SK-MEL-5 (cell line): ENCODE data around the gene PODNL1. TPM values are rescaled to one million over a fixed set of nuclear protein-coding genes. Genes with fewer than 3 reads are reported as not detected.

Source experiments
- DNase-seq: peaks from one replicate; pipeline ENCODE4 v3.0.0-alpha.2; 2016; ENCODE audit warnings: low read depth, low spot score
- in situ Hi-C: cut with HindIII; loops from 2 replicates; pipeline ENCODE4 v1.10.0; 2016; ENCODE audit warnings: low sequenced_read_pairs, high pct_unique_total_duplicates, low pct_unique_long_range_greater_than_20kb
- total RNA-seq: library from RNA; depleted of rRNA; stranded (reverse); fragments of >200 nt; shearing (Covaris generic); gene quantifications from 2 replicates; pipeline ENCODE4 v1.2.3, GENCODE V29; 2014; rRNA removed

The PODNL1 gene
- total RNA-seq, 1 experiment from 2014 or later: not detected

DNA sequence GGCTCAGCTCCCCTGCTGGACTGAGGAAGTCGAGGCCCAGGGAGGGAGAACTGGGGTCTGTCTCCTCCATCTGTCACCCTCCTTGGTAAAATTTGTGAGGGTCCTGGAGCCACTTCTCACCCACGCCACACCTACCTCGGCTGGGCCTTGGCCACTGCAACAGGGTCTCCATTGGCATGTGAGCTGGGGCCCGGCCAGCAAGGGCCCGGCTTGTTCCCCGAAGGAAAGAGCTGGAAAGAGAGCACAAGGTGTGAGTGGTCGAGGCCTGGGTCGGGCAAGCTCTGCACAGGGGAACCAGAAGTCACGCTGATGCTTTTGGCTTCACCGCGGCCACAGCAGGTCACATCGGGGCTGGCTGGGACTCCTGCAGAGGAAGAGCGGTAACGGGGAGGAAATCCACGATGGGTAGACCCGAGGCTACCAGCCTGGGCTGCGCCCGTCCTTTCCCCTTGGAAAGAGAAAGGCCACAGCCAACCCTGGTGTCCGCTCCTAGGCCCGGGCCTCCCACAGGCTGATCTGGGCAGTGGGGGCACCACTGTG is 52.3 kb downstream of the PODNL1 start:
- in situ Hi-C loops: no loop called here

DNA sequence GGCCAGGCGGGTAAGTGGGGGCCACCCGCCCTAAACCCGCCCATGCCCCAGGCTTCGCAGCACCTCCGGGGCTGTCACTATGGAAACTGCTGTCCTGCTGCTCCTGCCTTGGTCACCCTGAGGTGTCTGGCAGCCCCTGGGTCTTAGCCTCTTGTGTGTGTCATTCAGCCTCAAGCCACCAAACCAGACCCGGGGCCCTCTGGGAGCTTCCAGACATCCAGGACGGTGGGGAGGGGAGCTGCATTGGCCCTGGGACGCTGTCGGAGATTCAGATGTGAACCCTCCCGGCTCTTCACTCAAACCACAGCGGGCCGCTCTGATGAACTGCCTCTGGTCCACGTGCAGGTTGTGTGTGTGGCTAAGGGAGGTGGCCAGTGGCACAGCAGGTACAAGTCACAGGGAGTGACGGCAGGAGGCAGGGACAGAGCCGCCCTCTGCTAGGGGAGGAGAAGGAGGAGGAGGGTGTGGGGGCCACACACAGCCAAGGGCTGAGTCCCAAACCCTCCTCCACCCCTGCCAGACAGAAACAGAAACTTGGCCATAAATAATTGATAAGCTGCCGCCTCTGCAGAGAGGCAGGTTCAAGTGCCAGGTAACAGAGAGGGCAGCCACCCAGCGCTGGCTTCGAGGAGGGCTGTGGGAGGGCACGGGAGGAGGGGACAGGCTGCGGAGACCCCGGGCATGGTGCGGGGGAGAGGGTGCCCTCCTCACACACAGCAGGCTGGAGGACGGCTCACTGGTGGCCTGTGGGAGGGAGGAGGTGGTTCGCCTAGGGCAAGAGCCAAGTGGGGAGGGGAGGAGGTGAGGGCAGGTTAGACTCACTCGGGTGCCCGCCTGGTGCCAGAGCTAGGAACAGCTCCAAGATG is 53.3 kb downstream of the PODNL1 start:
- DNase-seq: no peak
- in situ Hi-C loops: no loop called here

More for the DNA sequence above, 52.3 kb downstream of the PODNL1 start:
- no peak for DNase-seq

DNA sequence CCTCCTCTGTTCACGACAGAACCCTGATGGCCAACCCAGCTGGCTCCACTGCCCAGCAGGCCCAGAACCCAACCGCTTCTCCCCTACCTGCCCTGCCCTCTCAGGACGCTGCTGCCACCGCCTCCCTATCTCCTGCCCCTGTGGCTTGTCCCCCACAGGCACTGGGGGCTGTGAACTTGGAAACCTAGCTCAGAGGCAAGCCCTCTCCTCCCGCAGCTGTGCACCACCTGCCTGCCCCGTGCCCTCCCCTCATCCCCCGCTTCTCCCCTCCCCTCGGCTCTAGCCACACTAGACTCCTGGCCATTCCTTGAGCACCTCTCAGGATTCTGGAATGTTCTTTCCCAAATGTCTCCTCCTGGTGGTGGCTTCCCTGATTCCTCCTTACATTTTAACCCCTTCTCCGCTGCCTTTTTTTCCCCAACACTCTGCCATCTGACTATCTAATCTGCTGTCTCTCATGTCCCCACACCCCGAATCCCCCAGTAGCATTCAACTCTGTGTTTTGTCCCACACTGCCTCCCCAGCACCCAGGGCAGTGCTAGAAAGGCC is 54.6 kb downstream of the PODNL1 start:
- in situ Hi-C loops: no loop called here

GRCh38 chr19:13882836-13883235 is 55.4 kb downstream of the PODNL1 start:
- in situ Hi-C loops: no loop called here

More for the DNA sequence above, 54.6 kb downstream of the PODNL1 start:
- DNase-seq: peak; percentile 29

DNA sequence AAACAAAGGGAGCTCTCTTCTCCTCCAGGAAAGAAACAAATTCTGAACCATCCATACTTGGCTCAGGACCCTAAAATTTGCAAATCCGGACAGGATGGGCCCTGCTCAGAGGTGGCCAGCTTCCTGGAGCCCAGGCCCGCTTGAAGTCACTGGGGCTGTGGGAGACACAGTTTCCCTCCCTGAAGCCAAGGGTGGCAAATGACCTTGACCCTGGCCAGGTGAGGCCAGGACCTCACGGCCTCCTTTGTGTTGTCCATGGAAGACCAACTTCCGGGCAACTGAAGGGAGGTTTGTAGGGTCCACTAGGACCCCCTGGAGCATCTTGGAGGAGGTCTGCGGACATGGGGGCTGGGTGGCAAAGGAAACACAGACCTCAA is 55.8 kb downstream of the PODNL1 start:
- DNase-seq: no peak
- in situ Hi-C loops: no loop called here

More at GRCh38 chr19:13882836-13883235, 55.4 kb downstream of the PODNL1 start:
- DNase-seq: no peak

DNA sequence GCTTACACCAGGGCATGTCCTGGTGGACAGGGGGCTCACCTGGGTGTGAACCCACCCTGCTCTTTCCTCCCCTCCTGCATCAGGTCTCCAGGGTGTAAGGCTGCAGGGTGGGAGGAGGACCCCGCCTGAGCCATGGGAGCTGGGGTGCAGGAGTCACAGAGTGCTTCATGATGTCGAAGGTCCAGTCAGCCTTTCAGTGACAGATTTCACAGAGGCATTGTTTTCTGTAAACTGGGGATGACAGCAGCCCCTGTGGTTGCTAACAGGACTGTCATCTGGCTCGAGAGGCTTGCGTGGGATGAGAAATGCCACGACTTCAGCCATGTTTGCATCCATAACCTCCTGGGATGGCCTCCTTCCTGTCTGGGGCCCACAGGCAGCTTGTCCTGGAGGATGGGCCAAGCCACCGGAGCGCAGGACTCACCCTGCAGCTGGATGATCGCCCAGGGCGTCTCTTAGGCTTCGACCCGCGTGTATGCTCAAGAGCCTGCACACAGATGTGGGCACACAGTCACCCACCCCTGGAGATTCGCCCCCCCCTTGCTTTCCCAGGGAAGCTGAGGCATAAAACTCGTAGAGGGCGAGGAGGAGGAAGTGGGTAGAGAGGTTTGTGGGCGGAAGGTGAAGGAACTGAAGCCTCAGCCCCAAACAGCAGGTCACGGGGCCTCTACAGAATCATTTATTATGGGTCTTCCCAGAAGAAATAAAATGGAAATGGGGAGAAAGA is 56.4 kb downstream of the PODNL1 start:
- in situ Hi-C loops: no loop called here
- DNase-seq: no peak

GRCh38 chr19:13881251-13881691 is 56.9 kb downstream of the PODNL1 start:
- in situ Hi-C loops: no loop called here
- no peak for DNase-seq

Other genes with a start within 250 kb of the PODNL1 start
- gene MRI1, start 173.9 kb downstream of the PODNL1 start, total RNA-seq: 15.3 and 17.8 TPM in 2 replicates
- gene C19orf53, start 164.0 kb downstream of the PODNL1 start, total RNA-seq: 175 and 179 TPM in 2 replicates
- 1.3 and 1.4 TPM in 2 replicates for gene ZSWIM4, start 143.0 kb downstream of the PODNL1 start, total RNA-seq
- gene NANOS3, start 61.3 kb downstream of the PODNL1 start, total RNA-seq: not detected in 2 replicates
- gene BRME1, start 32.3 kb downstream of the PODNL1 start, total RNA-seq: 0.56 and 1.1 TPM in 2 replicates
- 10.5 and 11.0 TPM in 2 replicates for gene CC2D1A, start 32.2 kb downstream of the PODNL1 start, total RNA-seq
- 8.3 and 9.3 TPM in 2 replicates for gene DCAF15, start 14.1 kb upstream of the PODNL1 start, total RNA-seq
- gene RFX1, start 67.9 kb upstream of the PODNL1 start, total RNA-seq: 0.87 and 0.90 TPM in 2 replicates
- gene RLN3, start 89.7 kb upstream of the PODNL1 start, total RNA-seq: not detected in 2 replicates
- gene IL27RA, start 93.3 kb upstream of the PODNL1 start, total RNA-seq: 2.6 and 4.3 TPM in 2 replicates
- not detected in 2 replicates for gene PALM3, start 123.7 kb upstream of the PODNL1 start, total RNA-seq
- gene MISP3, start 134.4 kb upstream of the PODNL1 start, total RNA-seq: 0.53 and 0.77 TPM in 2 replicates
- not detected in 2 replicates for gene C19orf67, start 147.4 kb upstream of the PODNL1 start, total RNA-seq
- gene SAMD1, start 152.3 kb upstream of the PODNL1 start, total RNA-seq: 17.2 and 25.9 TPM in 2 replicates
- gene PRKACA, start 179.3 kb upstream of the PODNL1 start, total RNA-seq: 15.3 and 19.7 TPM in 2 replicates
- 16.6 TPM in 2 replicates for gene ASF1B, start 198.2 kb upstream of the PODNL1 start, total RNA-seq